Brain microvascular endothelial cell (primary cell): ENCODE measurements around the gene BTBD2.

Experiments used
- DNase-seq: peaks from one replicate; pipeline ENCODE4 v3.0.0-alpha.2; 2020
- H3K27ac ChIP-seq: fragments of 250-450 bp; sonication (Bioruptor Pico); 2 replicates; pipeline ENCODE4 v1.5.1; 2020; ENCODE audit warnings: mild to moderate bottlenecking, moderate library complexity
- H3K27me3 ChIP-seq: fragments of 250-450 bp; sonication (Bioruptor Pico); replicated peaks from 2 replicates; pipeline ENCODE4 v1.5.1; 2020; ENCODE audit warnings: mild to moderate bottlenecking
- H3K36me3 ChIP-seq: fragments of 250-450 bp; sonication (Bioruptor Pico); replicated peaks from 2 replicates; pipeline ENCODE4 v1.5.1; 2020; ENCODE audit warnings: mild to moderate bottlenecking
- H3K4me3 ChIP-seq: 2 replicates; pipeline ENCODE4 v1.5.1; 2011; ENCODE audit warnings: low read depth, mild to moderate bottlenecking, control low read depth, low read length, moderate library complexity
- in situ Hi-C: cut with HindIII; loops from 2 replicates; pipeline ENCODE4 v1.10.0; 2017; ENCODE audit warnings: low sequenced_read_pairs, low pct_ligation_motif_present
- TF ChIP-seq, protein P1 (sequence below): IDR thresholded peaks from 2 replicates; pipeline ENCODE4 v1.5.1; 2011; ENCODE audit warnings: low read depth, mild to moderate bottlenecking, moderate library complexity, low read length, control low read depth, inconsistent platforms; ENCODE audit errors: missing control alignments

Gene BTBD2

DNA sequence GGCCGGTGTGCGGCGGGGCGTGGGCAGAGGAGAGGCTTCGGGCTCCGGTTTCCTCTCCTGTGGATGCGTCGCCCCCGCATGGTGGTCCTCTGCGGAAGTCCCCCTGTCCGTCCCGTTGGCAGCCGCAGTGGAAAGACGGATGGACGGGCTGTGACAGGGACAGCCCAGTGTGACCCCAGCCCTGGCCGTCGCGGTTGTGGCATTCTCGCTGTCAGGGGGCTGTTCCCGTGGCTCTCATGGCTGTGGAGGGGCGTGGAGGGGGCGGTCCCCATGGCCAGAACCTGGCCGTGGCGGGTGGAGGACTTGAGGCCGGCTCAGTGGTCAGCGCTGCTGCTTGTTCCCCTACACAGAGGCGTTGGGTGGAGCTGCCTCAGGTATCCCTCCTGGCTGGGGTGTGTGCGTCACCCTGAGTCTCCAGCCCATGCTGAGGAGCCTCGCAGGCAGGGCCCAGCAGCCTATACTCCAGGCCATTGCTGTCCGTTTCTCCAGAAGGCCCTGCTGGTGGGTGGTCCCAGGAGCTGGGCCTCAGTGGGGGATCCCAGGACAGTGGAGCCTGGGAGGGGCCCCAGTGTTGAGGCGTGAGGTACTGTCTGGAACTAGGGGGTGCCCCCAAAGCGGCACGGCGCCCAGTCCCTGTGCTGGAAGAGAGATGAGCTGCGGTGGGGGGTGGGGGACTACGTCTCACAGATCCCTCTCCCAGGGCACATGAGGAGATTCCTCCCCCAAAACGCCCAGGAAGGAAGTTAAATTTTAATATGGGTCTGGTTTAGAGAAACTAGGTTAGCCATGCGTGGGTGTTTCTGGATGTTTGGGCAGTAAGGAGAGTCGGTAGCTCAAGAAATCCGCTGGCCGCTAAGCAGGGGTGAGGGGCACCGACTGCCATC is 54.3 kb downstream of the BTBD2 start:
- TF ChIP-seq, protein P1, sequence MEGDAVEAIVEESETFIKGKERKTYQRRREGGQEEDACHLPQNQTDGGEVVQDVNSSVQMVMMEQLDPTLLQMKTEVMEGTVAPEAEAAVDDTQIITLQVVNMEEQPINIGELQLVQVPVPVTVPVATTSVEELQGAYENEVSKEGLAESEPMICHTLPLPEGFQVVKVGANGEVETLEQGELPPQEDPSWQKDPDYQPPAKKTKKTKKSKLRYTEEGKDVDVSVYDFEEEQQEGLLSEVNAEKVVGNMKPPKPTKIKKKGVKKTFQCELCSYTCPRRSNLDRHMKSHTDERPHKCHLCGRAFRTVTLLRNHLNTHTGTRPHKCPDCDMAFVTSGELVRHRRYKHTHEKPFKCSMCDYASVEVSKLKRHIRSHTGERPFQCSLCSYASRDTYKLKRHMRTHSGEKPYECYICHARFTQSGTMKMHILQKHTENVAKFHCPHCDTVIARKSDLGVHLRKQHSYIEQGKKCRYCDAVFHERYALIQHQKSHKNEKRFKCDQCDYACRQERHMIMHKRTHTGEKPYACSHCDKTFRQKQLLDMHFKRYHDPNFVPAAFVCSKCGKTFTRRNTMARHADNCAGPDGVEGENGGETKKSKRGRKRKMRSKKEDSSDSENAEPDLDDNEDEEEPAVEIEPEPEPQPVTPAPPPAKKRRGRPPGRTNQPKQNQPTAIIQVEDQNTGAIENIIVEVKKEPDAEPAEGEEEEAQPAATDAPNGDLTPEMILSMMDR = no peak

DNA sequence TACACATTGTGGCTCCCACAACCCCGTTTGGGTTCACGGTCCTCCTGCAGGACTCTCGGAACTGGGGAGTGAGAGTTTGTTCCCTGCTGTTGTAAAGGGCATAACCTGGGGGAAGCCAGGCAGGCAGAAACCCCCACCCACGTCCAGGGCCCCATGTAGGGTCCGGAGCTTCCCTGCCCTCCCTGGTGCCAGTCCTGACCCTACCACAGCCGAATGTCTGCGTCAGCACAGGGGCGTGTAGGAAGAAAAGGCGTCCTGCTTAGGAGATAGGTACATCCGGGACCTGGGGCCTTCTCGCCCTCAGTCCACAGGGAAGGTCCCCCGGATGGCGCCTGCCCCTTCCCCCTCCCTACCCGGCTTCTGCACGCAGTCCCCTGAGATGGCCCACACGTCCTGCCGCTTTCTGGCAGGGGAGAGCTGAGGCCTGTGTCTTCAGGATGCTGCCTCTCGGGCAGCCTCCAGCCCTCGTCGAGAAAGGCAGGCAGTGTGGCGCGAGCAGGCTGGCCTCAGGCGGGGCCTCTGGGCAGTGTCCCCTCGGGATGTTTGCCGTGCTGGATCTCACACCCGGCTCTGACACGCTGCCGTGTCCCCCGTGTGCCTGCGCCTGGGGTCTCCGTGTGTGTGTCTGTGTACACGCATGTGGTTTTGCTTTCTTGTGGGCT is 55.5 kb downstream of the BTBD2 start:
- in situ Hi-C loops = no loop called here
- TF ChIP-seq, protein P1 = no peak
- H3K27ac ChIP-seq = no peak overlapping the region
- H3K27me3 ChIP-seq = no peaks in the 10 kb centered on the region
- H3K36me3 ChIP-seq = peaks cover 2% of the 10 kb centered on the region
- no peak overlapping the region for H3K4me3 ChIP-seq
- no peak for DNase-seq

More for the DNA sequence above, 54.3 kb downstream of the BTBD2 start:
- Histone ChIP-seq H3K27ac (no peak overlapping the region), H3K27me3 (no peaks in the 10 kb centered on the region), H3K36me3 (peaks cover 2% of the 10 kb centered on the region), H3K4me3 (no peak overlapping the region)
- DNase-seq = no peak
- in situ Hi-C loops = no loop called here

DNA sequence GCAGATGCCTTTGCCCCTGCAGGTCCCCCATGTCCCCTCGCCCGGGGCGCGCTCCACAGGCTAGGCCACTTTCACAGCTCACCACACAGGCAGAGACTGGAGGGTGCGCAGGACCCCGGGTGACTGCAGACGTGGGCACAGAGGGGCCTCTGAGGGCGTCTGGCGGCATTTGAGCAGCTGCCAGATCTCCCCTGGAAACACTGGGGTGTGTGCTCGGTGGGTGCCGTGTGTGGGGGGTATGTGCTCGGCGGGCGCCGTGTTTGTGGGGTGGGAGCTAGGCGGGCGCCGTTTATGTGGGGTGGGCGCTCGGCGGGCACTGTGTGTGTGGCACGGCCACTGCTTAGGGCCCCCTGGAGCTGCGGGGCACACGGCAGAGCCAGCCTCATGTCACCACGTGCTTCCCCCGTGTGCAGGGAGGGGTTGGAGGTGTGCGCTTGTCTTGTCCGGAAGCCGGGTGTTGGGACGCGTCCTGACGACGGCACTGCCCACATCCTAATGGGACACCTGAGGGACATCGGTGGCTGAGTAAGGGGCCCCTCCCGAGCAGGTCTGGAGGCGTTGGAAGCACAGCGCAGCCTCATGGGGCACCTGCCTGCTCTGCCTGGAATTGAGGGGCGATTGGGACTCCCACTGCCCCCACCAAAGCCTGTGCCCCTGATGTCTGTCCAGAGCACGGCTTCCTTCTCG is 57.8 kb downstream of the BTBD2 start:
- Histone ChIP-seq H3K4me3 (no peak overlapping the region), H3K36me3 (peaks cover under 1% of the 10 kb centered on the region), H3K27ac (no peak overlapping the region), H3K27me3 (no peaks in the 10 kb centered on the region)
- no peak for DNase-seq
- in situ Hi-C loops = no loop called here
- TF ChIP-seq, protein P1 = no peak

GRCh38 chr19:1956868-1957492 is 58.5 kb downstream of the BTBD2 start:
- Histone ChIP-seq H3K36me3 (peaks cover 5% of the 10 kb centered on the region), H3K27me3 (no peaks in the 10 kb centered on the region)

DNA sequence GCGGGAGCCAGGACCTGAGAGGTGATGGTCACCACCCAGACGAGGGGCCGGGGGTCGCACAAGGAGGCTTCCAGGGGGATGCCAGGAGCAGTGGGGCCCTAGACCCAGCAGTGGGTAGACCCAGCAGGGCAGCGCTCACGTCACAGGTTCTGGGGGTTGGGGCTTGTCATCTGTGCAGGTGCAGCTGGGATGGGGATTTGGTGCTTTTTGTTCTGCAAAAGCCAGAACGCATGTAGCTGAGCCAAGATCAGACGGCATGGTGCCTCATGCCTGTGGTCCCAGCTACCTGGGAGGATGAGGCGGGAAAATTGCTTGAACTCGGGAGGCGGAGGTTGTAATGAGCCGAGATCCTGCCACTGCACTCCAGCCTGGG is 59.4 kb downstream of the BTBD2 start:
- Histone ChIP-seq H3K36me3 (peaks cover 7% of the 10 kb centered on the region), H3K4me3 (no peak overlapping the region), H3K27me3 (no peaks in the 10 kb centered on the region), H3K27ac (no peak overlapping the region)
- in situ Hi-C loops = no loop called here
- no peak for DNase-seq
- TF ChIP-seq, protein P1 = no peak

More at GRCh38 chr19:1956868-1957492, 58.5 kb downstream of the BTBD2 start:
- TF ChIP-seq, protein P1 = peak; percentile 9
- Histone ChIP-seq H3K27ac (no peak overlapping the region), H3K4me3 (no peak overlapping the region)
- in situ Hi-C loops = no loop called here
- no peak for DNase-seq
